Upper lobe of left lung (tissue), 4 donors: ENCODE data around the gene SIRT1.

Experiments
- POLR2A ChIP-seq, 4 donors: fragments of 450-650 bp; IDR thresholded peaks; one replicate each; pipeline ENCODE4 v1.5.1; 2016 to 2017; ENCODE audit warnings: antibody characterized with exemption in 4 of 4, mild to moderate bottlenecking in 2 of 4
- POLR2AphosphoS5 ChIP-seq, 2 donors: sonication (generic); formaldehyde crosslinking; IDR thresholded peaks; one replicate each; pipeline ENCODE4 v1.5.1; 2017; ENCODE audit warnings: antibody characterized with exemption in 2 of 2
- TF ChIP-seq, protein P1 (sequence below), 6 experiments: fragments of 450-650 bp in 4 of 6; fragments of 200-600 bp in 2 of 6; sonication (generic) in 2 of 6; IDR thresholded peaks; one replicate each; pipeline ENCODE4 v1.5.1; 2016 to 2019; ENCODE audit warnings: antibody characterized with exemption in 6 of 6

DNA sequence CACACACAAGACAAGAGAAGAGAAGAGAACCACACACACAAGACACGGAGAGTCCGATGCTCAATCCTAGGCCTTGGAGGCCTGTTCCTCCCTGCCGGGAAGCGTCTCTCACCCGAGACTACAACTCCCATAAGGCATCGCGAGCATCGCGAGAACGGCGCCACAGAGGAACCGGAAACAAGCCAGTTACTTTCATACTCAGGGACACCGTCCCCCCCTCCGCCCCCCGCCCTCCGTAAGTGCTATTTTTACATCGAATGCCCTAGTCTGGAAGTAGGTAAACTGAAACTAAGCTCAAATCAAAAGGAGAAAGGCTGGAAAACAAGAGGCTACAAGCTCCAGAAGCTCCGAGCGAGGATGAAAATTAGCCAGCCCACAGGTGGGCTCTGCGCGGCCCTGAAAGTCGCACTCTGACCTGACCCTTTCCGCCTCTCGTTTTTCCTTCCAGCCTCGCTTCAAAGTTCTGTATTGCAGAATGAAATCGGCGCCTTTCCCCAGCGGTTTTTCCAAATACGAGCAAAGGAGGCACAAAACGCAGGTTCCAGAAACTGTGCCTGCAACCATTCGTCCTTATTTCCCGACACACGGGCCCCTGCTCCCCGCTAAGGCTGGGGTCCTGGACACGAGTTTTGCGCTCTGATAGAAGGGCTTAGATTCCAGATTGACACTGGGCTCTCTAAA is 35.0 kb upstream of the SIRT1 start:
- TF ChIP-seq, protein P1, sequence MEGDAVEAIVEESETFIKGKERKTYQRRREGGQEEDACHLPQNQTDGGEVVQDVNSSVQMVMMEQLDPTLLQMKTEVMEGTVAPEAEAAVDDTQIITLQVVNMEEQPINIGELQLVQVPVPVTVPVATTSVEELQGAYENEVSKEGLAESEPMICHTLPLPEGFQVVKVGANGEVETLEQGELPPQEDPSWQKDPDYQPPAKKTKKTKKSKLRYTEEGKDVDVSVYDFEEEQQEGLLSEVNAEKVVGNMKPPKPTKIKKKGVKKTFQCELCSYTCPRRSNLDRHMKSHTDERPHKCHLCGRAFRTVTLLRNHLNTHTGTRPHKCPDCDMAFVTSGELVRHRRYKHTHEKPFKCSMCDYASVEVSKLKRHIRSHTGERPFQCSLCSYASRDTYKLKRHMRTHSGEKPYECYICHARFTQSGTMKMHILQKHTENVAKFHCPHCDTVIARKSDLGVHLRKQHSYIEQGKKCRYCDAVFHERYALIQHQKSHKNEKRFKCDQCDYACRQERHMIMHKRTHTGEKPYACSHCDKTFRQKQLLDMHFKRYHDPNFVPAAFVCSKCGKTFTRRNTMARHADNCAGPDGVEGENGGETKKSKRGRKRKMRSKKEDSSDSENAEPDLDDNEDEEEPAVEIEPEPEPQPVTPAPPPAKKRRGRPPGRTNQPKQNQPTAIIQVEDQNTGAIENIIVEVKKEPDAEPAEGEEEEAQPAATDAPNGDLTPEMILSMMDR (IDR thresholded peaks at IDR 0.05) = peak in 1 of 6 experiments; percentile 21
- TF ChIP-seq POLR2AphosphoS5 (IDR thresholded peaks at IDR 0.05) (peak; percentile 64 to 81), POLR2A (IDR thresholded peaks at IDR 0.05) (peak in 2 of 4 donors; percentile 29 to 76)
